Activated CD4-positive, alpha-beta T cell treated with anti-CD3 and anti-CD28 coated beads, Interleukin-2, amount 50 U/mL, for 4 hours (primary cell): ENCODE data around the gene PGP.

Experiments
- DNase-seq, 2 experiments: peaks; one replicate each; pipeline ENCODE4 v3.0.0-alpha.2; 2020

Gene PGP

DNA sequence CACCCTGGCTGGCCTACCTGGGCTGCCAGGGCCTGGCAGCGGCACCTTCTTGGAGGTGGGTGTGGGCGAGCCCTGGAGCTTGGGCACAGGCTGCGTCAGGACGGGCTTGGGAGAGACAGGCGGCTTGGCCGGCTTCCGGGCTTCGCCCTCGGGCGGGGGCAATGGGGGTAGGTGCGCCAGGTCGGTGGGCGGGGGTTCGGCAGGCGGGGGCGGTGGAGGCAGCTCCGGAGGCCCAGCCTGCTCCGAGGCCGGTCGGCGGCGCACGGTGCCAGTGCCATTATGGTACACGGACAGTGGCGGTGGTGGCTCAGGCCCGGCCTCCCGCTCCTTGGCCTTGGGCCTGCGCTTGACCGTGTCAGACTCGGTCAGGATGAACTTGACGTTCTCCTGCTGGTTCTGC is 35.1 kb downstream of the PGP start:
- no peak for DNase-seq

DNA sequence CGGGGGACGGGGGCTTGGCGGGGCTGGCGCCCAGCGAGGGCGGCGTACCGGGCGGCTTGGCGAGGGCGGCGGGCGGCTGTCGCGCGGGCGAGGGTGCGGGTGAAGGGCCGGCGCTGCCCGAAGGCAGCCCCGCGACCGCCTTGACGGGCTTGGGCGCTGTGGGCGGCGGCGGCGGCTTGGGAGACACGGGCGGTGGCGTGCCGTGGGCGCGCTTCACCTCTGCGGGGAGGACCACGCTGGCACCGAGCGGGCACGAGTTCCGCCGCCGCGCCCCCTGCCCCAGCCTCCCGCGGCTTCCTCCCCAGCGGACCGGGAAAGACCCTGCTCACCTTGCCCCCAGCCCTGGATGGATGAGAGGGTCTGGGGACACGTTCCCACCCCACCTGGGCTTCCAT is 35.5 kb downstream of the PGP start:
- DNase-seq = no peak

DNA sequence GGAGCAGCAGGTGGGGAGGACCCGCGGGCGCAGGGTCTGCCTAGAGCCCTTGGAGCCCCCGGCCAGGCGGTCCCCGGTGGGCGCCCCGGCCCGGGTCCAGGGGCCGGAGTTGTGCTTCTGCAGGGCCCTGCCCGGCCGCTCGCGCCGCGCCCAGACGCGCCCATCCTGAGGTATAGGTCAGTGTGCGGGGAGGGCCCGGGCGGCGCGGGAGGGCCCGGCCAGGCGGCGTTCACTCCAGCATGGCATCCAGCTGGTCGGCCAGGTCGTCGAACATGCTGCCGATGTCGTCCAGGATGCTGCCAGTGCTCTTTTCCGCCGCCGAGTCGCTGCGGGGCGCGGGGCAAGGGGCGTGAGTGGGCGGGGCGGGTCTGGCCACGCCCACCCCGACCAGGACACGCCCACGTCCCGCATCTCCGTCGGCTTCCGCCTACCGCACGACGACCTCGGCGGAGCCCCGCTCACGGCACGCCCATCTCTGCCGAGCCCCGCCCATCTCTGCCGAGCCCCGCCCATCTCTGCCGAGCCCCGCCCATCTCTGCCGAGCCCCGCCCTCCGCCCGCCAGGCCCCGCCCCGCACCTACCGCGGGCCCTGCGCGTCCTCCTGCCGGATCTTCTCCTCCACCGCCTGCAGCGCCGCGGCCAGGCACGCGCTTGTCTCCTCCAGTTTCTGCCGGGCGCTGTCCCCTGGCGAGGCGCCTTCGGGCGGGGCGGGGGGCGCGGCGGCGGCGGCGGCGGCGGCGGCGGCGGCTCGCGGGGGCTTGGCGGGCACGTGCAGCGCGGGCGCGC is 36.1 kb downstream of the PGP start:
- DNase-seq = peak in 1 of 2 experiments; percentile 9

DNA sequence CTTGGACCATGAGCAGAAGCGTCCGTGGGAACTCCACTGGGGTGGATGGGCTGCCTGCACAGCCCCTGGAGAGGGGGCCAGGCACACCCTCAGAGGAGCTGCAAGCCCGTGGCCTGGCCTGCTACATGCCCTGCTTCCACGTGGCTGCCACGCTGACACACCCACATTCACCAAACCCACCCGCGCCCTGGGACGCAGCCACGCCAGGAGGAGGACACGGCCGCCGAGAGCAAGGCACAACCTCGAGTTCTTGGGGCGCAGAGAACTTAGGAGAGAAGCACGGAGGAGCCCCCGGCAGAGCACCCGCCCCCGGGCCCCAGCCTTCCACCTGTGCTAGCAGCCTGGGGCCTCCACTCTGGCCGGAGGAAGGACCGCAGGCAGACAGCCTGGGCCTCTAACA is 37.1 kb downstream of the PGP start:
- no peak for DNase-seq

DNA sequence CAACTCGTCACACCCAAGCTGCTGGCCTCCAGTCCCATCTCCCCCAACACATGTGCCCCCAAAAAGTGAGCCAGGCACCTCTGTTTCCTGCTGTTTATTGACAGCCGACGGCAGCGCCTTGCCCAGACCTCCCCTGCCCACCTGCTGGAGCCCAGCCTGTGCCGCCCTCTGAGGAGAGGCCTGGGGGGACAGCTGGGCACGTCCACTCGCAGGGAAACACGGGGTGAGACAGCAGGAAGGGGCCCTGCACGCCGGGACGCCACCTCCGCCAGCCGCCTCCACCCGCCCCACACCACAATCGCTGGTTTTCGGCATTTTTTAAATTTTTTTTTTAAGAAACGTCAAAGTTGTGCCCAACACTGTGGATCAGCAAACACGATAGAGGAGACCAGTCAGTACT is 37.5 kb downstream of the PGP start:
- DNase-seq = no peak

DNA sequence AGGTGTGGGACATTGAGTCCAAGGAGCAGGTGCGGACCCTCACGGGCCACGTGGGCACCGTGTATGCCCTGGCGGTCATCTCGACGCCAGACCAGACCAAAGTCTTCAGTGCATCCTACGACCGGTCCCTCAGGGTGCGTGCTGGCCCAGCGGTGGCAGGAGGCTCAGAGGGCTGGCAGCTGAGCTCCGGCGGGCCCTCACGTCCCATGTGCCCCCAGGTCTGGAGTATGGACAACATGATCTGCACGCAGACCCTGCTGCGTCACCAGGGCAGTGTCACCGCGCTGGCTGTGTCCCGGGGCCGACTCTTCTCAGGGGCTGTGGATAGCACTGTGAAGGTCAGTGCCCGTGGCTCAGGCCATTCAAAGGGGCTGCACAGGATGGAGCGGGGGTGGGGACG is 38.6 kb downstream of the PGP start:
- no peak for DNase-seq

DNA sequence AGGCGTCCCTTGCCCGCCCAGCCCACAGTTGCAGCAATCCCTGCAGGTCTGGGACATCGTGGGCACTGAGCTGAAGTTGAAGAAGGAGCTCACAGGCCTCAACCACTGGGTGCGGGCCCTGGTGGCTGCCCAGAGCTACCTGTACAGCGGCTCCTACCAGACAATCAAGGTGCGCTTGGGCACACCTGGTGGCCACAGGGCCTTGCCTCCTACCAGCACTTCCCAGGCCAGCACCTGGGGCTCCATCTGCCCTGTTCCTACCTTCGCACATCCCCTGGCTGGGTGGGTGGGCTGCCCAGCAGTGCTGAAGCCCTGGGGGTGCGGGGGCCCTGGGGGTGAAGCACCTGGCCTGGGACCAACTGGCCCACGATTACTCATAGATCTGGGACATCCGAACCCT is 39.2 kb downstream of the PGP start:
- DNase-seq = no peak

DNA sequence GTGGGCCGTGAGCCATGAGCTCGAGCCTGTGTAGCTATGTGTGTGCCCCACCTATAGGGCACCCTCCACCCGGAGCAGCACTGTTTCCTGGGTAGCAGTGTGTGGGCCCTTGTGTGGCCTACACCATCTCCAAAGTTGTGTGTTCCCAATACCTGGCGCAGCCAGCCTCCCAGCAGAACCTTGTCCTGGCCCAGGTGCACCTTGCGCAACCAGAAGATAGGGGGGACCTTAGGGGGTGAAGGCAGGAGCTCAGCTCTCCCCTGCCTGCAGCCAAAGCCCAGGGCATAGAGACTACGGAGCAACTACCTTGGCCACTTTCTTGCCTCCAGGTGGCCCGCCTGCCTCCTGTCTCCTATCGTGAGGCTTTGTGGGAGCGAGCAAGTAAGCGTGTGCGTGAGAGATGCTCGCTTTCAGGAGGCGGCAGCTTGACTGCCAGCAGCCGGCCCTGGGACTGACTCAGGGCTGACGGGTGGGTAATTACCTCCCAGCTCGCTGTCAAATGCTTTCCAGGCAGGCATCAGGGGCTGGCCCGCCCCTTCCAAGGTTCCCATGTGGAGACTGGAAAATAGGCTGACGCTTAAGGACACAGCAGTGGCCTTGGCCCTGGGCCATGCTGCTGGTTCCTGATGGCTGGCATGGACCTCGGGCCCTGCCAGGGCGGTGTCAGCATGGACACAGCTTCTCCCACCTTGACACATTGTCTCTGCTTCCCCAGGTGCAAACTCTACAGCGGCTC is 40.1 kb downstream of the PGP start:
- DNase-seq = no peak

DNA sequence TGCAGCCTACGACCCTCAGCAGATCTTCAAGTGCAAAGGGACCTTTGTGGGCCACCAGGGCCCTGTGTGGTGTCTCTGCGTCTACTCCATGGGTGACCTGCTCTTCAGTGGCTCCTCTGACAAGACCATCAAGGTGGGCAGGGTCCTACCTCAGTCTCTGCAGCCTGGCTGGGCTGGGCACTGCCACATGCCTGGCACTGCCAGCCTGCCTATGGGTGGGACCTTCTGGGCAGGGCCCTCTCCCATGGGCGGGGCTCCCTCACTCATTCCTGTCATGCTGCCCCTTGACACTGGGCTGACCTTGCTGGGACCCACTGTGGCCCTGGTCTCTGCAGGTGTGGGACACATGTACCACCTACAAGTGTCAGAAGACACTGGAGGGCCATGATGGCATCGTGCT is 40.7 kb downstream of the PGP start:
- DNase-seq = no peak

DNA sequence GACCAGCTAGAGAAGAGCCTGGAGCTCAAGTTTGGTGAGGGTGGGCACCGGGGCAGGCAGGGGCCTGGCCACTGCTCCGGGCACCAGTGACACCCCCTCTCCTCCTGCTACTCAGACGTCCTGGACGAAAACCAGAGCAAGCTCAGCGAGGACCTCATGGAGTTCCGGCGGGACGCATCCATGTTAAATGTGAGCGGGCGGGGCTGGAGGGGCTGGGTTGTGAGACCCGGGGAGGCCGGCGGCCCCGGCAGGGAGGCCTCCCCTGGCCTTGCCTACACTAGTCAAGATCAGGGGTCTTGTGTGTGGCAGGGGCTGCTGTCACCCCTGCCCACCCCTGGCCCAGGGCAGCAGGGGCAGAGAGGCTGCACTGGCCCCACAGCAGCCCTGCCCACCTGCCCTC is 41.3 kb downstream of the PGP start:
- DNase-seq = no peak

DNA sequence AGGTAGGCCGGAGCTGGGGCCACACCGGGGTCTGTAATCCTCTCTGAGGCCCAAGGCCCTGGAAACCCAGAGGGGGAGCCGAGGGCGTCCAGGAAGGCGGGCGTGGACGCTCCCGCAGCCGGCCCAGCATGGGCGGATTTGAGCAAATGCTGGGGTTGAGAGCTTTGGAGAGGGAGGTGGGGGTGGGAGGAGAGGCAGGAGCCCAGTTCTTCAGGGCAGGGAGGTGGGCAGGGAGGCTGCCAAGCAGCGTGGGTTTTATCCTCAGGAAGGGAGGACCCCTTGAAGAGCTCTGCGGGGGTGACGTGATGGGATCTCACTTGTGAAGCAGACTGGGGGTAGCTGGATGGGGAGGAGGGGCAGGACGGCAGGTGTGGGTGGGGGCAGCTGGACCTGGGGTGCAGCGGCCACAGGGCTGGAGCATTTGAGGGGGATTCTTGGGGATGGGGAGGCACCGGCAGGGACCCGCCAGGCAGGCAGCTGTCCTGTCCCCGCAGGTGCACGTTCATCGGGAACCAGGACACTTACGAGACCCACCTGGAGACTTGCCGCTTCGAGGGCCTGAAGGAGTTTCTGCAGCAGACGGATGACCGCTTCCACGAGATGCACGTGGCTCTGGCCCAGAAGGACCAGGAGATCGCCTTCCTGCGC is 41.8 kb downstream of the PGP start:
- no peak for DNase-seq

DNA sequence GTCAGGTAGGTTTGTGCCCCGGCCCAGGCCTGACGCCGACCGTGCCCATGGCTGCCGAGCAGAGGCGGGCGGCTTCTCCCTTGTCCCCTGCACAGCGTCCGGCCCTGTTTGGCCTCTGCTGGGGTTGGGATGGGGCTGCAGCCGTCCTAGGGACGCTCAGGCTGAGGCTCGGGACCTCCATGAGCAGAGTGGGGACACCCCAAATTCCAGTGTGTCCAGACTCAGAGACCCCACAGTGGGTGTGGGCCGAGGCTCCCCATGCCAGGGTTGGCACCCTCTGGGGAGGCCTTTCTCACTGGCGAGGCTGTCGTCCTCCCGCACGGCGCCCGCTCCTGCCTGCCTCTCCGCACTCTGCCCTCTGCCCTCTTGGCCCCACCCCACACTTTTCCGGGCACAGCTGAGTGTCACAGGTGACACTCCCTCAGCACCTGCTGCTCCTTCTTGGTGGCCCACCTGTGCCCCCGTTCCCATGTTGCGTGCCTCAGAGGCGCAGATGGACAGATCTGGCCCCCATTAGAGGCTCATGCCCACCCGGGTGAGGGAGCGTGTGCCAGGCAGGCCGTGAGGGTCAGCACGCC is 43.0 kb downstream of the PGP start:
- no peak for DNase-seq

DNA sequence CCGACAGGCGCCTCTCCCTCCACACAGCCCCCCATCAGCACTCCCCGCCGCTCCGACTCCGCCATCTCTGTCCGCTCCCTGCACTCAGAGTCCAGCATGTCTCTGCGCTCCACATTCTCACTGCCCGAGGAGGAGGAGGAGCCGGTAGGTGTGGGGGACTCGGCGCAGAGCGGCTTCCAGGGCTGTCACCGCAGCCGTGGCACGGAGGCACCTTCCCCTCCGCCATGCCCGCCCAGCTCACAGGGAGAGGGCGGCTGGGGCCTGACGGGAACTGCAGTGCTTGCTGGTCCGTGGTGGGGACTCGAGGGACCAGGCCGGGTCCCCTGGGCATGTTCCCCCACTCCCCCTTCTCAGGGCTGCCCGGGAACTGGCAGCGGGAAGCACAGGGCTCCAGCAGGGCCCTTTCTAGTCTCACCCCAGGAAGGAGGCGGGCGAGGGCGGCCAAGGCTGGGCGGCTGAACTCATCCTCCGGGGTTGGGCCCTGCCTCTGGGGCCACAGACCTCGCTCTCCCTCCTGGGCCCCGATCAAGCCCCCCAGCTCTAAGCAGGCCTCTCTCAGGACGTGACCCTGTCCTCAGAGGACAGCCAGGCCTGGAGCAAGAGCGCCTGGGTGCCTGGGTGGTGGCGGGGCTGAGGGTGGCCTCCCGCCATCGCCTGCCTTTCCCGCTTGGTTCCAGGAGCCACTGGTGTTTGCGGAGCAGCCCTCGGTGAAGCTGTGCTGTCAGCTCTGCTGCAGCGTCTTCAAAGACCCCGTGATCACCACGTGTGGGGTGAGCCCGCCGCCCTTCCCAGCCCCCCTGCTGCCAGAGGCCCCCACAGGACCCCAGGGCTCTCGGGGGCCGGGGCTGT is 43.8 kb downstream of the PGP start:
- DNase-seq = no peak

DNA sequence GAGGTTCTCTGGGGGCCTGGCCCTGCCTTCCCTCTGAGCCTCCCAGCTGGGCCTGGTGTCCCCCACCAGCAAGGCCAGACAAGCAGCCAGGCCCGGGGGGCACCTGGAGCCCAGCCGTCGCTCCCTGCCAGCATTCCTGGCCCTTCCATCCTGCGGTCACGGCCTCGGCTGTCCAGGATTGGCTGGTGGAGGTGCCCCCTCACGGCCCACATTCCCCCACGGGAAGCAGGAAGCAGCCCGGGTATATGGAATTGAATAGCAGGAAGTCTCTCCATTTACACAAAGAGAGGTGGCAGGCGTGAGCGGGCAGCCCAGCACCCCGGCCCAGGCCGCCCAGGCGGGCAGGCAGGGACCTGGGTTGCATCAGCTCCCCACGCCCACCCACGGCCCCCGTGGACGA is 44.6 kb downstream of the PGP start:
- no peak for DNase-seq

DNA sequence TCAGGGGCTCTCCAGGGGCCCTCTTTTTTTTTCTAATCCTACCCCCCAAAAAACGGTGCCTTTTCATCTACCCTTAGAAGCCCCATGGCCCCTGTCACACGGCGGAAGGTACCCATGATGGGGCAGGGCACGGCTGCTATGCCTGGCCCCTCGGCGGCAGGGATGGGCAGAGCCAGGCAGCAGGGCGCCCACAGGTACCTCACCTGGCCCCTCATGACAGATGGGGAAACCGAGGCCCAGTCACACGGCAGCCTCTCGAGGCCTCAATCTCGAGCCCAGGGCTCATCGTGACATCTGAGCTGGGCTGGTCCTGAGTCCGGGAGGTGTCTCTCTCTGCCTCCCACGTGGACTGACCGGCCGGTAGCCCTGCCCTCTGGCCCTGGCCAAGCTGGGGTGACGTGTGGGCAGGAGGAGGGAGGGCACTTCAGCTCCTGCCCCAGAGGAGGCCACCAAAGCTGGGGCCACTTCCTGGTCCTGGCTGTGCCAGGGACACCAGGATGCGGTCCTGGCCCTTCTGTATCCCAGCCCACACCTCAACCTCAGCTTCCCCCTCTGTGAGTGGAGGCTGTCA is 47.5 kb downstream of the PGP start:
- no peak for DNase-seq

DNA sequence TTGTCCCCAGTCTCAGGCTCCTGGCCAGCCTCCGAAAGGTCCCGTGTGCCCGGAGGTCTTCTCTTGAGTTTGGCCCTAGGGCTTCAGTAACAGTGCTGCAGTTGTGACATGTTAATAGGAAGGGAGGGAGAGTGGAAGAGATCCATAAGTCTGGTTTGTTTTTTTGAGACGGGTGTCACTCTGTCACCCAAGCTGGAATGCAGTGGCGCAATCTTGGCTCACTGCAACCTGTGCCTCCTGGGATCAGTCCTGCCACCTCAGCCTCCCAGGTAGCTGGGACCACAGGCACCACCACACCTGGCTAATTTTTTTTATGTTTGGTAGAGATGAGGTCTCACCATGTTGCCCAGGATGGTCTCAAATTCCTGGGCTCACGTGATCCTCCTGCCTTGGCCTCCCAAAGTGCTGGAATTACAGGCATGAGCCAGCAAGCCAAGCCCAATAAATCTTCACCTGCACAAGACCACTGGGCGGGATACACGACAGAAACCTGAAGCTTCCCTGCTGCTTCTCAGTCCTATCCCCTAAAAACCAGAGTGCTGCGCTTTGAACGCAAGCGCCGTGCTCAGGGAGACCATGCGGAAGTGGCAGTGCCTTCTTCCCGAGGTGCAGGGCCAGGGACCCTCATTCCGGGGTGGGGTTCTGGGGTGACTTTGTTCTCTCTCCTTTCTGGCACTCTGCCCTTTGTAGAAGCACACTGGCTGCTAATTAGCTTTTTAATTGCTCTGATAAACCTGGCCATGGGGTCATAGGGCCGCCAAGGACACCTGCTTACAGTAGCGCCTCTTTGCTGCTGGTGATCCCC is 48.2 kb downstream of the PGP start:
- DNase-seq = no peak

DNA sequence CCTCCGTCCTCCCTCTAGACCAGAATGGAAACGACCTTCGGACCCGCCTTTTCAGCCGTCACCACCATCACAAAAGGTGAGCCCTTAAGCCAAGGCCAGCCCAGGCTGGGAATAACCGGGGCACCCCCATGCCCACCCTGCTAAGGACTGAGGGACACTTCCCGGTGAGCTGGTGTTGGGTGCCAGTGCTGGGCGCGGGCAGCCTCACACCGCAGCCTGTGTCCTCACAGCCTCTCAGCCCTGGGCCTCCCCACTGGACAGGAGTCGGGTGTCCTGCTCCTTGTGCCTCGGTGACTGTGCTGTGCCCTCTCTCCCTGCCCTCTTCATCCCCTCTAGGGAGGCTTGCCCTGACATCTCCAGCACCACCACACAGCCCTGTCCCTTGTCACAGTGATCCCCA is 48.8 kb downstream of the PGP start:
- DNase-seq = no peak

DNA sequence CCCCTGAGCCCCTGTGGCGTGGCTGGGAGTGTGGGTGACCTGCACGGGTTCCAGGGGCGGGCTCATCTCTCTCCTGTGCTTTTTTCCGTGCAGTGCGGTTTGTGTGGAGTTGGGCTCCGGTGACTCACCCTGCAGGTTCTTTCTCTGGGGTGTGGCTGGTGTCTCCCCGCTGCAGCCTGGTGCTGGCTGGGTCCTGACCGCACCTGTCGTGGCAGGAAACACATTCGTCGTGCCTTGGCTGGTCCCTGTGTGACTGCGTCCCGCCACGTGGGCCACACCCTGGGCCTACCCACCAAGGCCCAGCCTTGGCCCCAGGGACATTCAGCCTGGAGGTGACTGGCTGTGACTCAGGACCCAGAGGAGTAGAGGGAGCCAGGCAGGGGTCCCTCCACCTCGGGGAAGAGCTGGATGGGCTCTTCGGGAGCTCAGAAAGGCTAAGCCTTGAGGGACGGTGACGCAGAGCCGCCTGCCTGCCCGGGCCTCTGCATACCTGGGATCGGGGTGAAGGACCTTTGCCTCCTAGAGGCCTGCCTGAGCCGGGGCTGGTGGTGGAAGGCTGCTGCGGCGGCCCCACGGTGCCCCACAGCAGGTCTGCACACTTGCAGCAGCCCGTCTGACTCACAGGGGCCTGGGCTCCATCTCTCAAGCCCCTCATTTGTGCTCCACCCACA is 51.3 kb downstream of the PGP start:
- DNase-seq = no peak

DNA sequence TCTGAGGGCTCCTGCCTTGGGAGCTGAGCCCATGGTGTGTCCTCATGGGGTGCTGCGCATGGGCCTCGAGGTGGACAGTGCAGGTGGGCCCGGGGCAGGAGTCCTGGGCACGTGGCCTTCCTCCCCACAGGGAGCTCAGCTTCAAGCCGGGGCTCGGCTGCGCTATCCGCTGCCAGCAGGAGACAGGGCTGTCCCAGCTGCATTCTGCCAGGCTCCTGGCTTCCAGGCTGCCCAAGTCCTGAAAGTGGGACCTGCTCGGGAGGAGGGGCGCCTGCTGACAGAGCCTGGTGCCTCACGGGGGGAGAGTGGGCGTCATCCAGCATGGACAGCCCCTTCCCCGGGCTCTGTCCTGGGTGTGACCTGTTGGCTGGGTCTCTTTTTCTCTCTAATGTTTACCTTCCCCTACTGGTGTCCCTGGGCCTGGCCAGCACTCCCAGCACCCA is 51.9 kb downstream of the PGP start:
- no peak for DNase-seq

DNA sequence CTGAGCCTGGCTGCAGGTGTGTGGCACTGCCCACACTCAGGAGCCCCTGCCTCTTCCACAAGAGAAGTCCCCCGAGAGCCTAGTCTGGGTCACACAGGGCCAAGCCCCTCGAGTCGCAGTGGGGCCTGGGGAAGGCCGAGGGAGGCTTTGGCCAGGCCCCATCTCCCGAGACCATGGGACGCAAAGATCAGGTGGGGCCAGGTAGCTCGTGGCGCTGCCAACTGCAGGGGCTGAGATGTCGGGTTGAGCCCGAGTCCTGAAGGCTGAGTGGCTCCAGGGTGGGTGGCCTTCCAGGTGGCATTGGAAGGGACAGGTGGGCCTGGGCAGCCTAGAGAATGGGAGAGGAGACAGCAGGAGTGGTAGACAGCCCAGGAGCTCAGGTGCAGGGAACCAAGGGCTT is 52.7 kb downstream of the PGP start:
- DNase-seq = no peak
